Ascending aorta (tissue), 2 donors: Measurements from ENCODE around the gene TMEM41A. TPM values are rescaled to one million over a fixed set of nuclear protein-coding genes. Genes with fewer than 3 reads are reported as not detected.
"Not testable (repeated sequence)": the region's sequence is repeated elsewhere in the genome, so short reads cannot be mapped to it uniquely, and the experiment has no call there.

Experiments
- DNase-seq, 2 donors: peaks; one replicate each; pipeline ENCODE4 v3.0.0-alpha.2; 2019; ENCODE audit warnings: low spot score in 2 of 2
- H3K27ac ChIP-seq, 2 donors: fragments of 200-600 bp; sonication (generic); one replicate each; pipeline ENCODE4 v1.5.1; 2016 to 2017; ENCODE audit warnings: mild to moderate bottlenecking in 1 of 2
- H3K27me3 ChIP-seq: fragments of 200-600 bp; sonication (generic); one replicate; pipeline ENCODE4 v1.5.1; 2017
- H3K36me3 ChIP-seq, 2 donors: fragments of 200-600 bp; sonication (generic); one replicate each; pipeline ENCODE4 v1.5.1; 2016
- H3K4me1 ChIP-seq, 2 donors: fragments of 200-600 bp; sonication (generic); one replicate each; pipeline ENCODE4 v1.5.1; 2016 to 2017; ENCODE audit warnings: mild to moderate bottlenecking in 1 of 2
- H3K4me3 ChIP-seq, 2 donors: fragments of 200-600 bp; sonication (generic); one replicate each; pipeline ENCODE4 v1.5.1; 2016 to 2017; ENCODE audit warnings: mild to moderate bottlenecking in 1 of 2
- H3K9me3 ChIP-seq, 2 donors: fragments of 200-600 bp; sonication (generic); one replicate each; pipeline ENCODE4 v1.5.1; 2016
- intact Hi-C: fragments of 100-400 bp; cut with DNase I; formaldehyde crosslinking; loops from one replicate; pipeline ENCODE4 v1.15.1; 2023
- total RNA-seq: library from RNA; depleted of rRNA; stranded (reverse); fragments of >200 nt; gene quantifications from one replicate; pipeline ENCODE4 v1.1.0, GENCODE V29; 2016
- TF ChIP-seq, protein P1 (sequence below), 3 experiments: fragments of 200-600 bp in 2 of 3; fragments of 450-650 bp in 1 of 3; sonication (generic) in 2 of 3; IDR thresholded peaks; one replicate each; pipeline ENCODE4 v1.5.1; 2016 to 2019; ENCODE audit warnings: antibody characterized with exemption in 3 of 3, mild to moderate bottlenecking in 1 of 3, moderate library complexity in 1 of 3

TMEM41A gene
- total RNA-seq, 1 donor from 2014 or later = 24.2 TPM

DNA sequence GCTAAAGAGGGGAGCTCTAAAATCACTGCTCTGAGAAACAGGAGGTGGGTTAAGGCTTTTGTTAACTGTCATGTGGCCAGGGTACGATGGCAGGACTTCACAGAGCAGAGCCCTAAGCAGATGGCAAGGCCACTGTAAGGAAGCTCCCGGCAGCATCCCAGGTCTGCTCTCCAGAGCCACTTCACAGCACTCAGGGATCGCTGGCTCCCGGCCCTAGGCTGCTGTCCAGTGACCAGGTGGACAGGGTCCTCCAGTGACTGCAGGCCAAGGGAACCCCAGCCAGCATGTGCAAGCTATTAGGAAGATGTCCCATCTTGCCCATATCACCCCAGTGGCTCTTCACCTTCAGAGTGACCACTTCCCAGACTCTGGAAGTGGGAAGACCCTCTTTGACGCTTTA lies 10.4 kb downstream of the TMEM41A start:
- no peak for DNase-seq
- Histone ChIP-seq H3K27me3 (no peaks in the 10 kb centered on the region), H3K4me1 (no peaks in the 10 kb centered on the region), H3K27ac (no peak overlapping the region), H3K9me3 (no peaks in the 10 kb centered on the region), H3K36me3 (peaks cover 14 to 41% of the 10 kb centered on the region in 2 donors), H3K4me3 (no peak overlapping the region)
- intact Hi-C loops = no loop called here
- TF ChIP-seq, protein P1, sequence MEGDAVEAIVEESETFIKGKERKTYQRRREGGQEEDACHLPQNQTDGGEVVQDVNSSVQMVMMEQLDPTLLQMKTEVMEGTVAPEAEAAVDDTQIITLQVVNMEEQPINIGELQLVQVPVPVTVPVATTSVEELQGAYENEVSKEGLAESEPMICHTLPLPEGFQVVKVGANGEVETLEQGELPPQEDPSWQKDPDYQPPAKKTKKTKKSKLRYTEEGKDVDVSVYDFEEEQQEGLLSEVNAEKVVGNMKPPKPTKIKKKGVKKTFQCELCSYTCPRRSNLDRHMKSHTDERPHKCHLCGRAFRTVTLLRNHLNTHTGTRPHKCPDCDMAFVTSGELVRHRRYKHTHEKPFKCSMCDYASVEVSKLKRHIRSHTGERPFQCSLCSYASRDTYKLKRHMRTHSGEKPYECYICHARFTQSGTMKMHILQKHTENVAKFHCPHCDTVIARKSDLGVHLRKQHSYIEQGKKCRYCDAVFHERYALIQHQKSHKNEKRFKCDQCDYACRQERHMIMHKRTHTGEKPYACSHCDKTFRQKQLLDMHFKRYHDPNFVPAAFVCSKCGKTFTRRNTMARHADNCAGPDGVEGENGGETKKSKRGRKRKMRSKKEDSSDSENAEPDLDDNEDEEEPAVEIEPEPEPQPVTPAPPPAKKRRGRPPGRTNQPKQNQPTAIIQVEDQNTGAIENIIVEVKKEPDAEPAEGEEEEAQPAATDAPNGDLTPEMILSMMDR (IDR thresholded peaks at IDR 0.05) = no peak

DNA sequence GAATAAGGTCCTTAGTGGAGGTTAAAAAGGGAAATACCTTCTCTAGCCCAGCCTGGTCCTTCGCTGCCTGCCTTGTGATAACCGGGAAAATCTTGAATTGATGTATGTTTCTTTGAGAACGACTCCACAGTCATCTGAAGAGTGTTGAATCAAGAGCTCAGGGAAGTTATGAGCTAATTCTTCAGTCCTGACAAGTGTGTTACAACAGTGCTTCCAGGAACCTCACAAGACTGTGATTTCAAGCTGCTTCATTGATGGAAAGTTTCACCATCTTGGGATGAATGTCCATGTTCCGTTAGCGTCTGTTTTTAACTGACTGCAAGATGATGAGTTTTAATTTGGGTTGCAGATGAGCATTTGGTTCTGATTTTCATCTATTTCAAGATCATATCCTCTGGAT lies 12.4 kb downstream of the TMEM41A start:
- intact Hi-C loops = no loop called here
- Histone ChIP-seq H3K36me3 (peaks cover 11 to 49% of the 10 kb centered on the region in 2 donors), H3K27me3 (no peaks in the 10 kb centered on the region), H3K4me3 (no peak overlapping the region), H3K27ac (no peak overlapping the region), H3K4me1 (no peaks in the 10 kb centered on the region), H3K9me3 (no peaks in the 10 kb centered on the region)
- TF ChIP-seq, protein P1 (IDR thresholded peaks at IDR 0.05) = no peak
- no peak for DNase-seq

- H3K4me1 ChIP-seq = no peaks in the 10 kb centered on the region
- H3K9me3 ChIP-seq = no peaks in the 10 kb centered on the region
- DNase-seq = no peak
- no peaks in the 10 kb centered on the region for H3K27me3 ChIP-seq
- TF ChIP-seq, protein P1 (IDR thresholded peaks at IDR 0.05) = no peak
- peaks cover 22 to 49% of the 10 kb centered on the region in 2 donors for H3K36me3 ChIP-seq
- intact Hi-C loops = no loop called here
- no peak overlapping the region for H3K27ac ChIP-seq
- H3K4me3 ChIP-seq = no peak overlapping the region
These were observed 14.5 kb downstream of the TMEM41A start for GRCh38 chr3:185484296-185484695.

DNA sequence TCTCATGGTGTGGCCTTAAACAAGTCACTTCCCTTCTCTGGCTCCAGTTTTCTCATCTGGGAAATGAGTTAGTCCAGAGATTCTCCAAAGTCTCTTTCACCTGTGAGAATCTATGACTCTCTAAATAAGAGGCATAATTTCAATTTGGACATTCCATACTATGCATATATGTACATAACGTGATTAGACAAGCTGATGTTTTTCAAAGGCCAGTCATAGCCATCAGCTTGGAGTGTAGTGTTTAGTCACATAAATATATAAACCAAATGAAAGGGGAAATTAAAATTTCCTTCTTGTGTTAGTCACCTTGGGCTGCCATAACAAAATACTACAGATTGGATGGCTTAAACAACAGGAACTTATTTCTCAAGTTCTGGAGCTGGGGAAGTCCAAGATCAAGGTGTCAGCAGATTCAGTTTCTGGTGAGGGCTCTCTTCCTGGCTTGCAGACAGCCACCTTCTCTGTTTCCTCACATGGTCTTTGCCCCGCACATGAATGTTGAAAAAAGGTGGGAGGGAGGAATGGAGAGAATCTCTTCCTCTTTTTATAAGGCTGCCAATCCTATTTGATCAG lies 19.4 kb downstream of the TMEM41A start:
- intact Hi-C loops = no loop called here
- H3K9me3 ChIP-seq = no peaks in the 10 kb centered on the region
- H3K4me1 ChIP-seq = no peaks in the 10 kb centered on the region
- H3K36me3 ChIP-seq = peaks cover 26 to 59% of the 10 kb centered on the region in 2 donors
- no peaks in the 10 kb centered on the region for H3K27me3 ChIP-seq
- TF ChIP-seq, protein P1 (IDR thresholded peaks at IDR 0.05) = no peak
- DNase-seq = no peak
- H3K27ac ChIP-seq = no peak overlapping the region
- H3K4me3 ChIP-seq = no peak overlapping the region

DNA sequence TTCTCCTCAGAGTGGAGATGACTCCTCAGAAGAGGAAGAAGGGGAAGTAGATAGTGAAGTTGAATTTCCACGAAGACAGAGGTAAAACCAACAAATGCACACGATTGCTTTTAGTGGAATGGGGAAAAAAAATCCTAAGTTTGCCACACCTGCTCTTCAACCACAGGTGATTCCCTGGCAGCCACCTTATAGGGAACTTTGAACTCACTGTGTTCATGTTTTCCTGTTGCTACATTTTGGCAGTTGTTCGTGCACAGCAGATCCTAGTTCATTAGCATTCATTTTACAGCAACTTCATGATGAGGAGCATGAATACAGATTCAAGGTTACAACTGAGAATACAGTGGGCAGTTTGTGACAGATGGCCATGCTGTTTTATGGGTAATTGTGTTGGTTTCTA lies 21.5 kb downstream of the TMEM41A start:
- Histone ChIP-seq H3K4me1 (no peaks in the 10 kb centered on the region), H3K4me3 (no peak overlapping the region), H3K36me3 (peaks cover 41 to 66% of the 10 kb centered on the region in 2 donors), H3K27me3 (no peaks in the 10 kb centered on the region), H3K27ac (no peak overlapping the region), H3K9me3 (no peaks in the 10 kb centered on the region)
- no peak for DNase-seq
- TF ChIP-seq, protein P1 (IDR thresholded peaks at IDR 0.05) = no peak
- intact Hi-C loops = no loop called here

- DNase-seq, intact Hi-C loops: not testable (repeated sequence)
These were observed 23.9 kb downstream of the TMEM41A start for GRCh38 chr3:185474922-185475321.

More at GRCh38 chr3:185474922-185475321, 23.9 kb downstream of the TMEM41A start:
- H3K4me1 ChIP-seq, H3K27ac ChIP-seq, H3K27me3 ChIP-seq, H3K9me3 ChIP-seq, H3K4me3 ChIP-seq: not testable (repeated sequence)
- peaks cover 28 to 45% of the 10 kb centered on the region in 2 donors for H3K36me3 ChIP-seq
